Renal pelvis (tissue), 4 donors: ENCODE data around the gene ITGA1. TPM values are rescaled to one million over a fixed set of nuclear protein-coding genes. Genes with fewer than 3 reads are reported as not detected.
"Not testable (repeated sequence)": the region's sequence is repeated elsewhere in the genome, so short reads cannot be mapped to it uniquely, and the experiment has no call there.

Experiments used
- DNase-seq: peaks from one replicate; pipeline ENCODE4 v3.0.0-alpha.2; 2013
- polyA plus RNA-seq, 3 donors: library from polyadenylated mRNA; unstranded; fragments of 120-200 nt; gene quantifications; one replicate each; pipeline ENCODE4 v1.2.1, GENCODE V29; 2013; ENCODE audit not compliant: insufficient read length in 3 of 3

ITGA1 gene
- polyA plus RNA-seq, 3 donors: 46.8 to 57.6 (median 49.1) TPM

GRCh38 chr5:52947851-52948250 lies 160.1 kb downstream of the ITGA1 start:
- no peak for DNase-seq

- peak; percentile 65 for DNase-seq
These were observed 160.8 kb downstream of the ITGA1 start for GRCh38 chr5:52948418-52949076.

GRCh38 chr5:52950686-52951085 lies 163.0 kb downstream of the ITGA1 start:
- no peak for DNase-seq

GRCh38 chr5:52952483-52952882 lies 164.8 kb downstream of the ITGA1 start:
- no peak for DNase-seq

- DNase-seq: no peak
These were observed 168.3 kb downstream of the ITGA1 start for GRCh38 chr5:52956014-52956413.

- DNase-seq: no peak
These were observed 169.4 kb downstream of the ITGA1 start for GRCh38 chr5:52956915-52957747.

GRCh38 chr5:52961274-52961681 lies 173.6 kb downstream of the ITGA1 start:
- no peak for DNase-seq

- no peak for DNase-seq
These were observed 175.9 kb downstream of the ITGA1 start for GRCh38 chr5:52963636-52964035.

- DNase-seq: no peak
These were observed 176.4 kb downstream of the ITGA1 start for GRCh38 chr5:52964138-52964537.

GRCh38 chr5:52976157-52976556 lies 188.4 kb downstream of the ITGA1 start:
- not testable (repeated sequence) for DNase-seq

- DNase-seq: no peak
These were observed 189.7 kb downstream of the ITGA1 start for GRCh38 chr5:52977264-52977897.

GRCh38 chr5:52981507-52981906 lies 193.8 kb downstream of the ITGA1 start:
- DNase-seq: no peak

GRCh38 chr5:52983731-52984636 lies 196.3 kb downstream of the ITGA1 start:
- DNase-seq: no peak

GRCh38 chr5:52985306-52985705 lies 197.6 kb downstream of the ITGA1 start:
- DNase-seq: no peak

GRCh38 chr5:52987711-52988331 lies 200.1 kb downstream of the ITGA1 start:
- no peak for DNase-seq

- DNase-seq: no peak
These were observed 200.8 kb downstream of the ITGA1 start for GRCh38 chr5:52988335-52989024.

- DNase-seq: peak; percentile 43
These were observed 201.5 kb downstream of the ITGA1 start, which contains the start of gene ITGA2 for GRCh38 chr5:52989025-52989780. TSS of gene ITGA2 (plus strand) at chr5:52989352. CDS start at chr5:52989469, 117 bp downstream.

- DNase-seq: peak; percentile 43
These were observed 202.2 kb downstream of the ITGA1 start for GRCh38 chr5:52989781-52990527.

- DNase-seq: no peak
These were observed 202.8 kb downstream of the ITGA1 start for GRCh38 chr5:52990528-52990925.
